ENCODE measurements around the gene NUP160.
"Not testable (repeated sequence)": the region's sequence is repeated elsewhere in the genome, so short reads cannot be mapped to it uniquely, and the experiment has no call there.

The NUP160 gene, protein sequence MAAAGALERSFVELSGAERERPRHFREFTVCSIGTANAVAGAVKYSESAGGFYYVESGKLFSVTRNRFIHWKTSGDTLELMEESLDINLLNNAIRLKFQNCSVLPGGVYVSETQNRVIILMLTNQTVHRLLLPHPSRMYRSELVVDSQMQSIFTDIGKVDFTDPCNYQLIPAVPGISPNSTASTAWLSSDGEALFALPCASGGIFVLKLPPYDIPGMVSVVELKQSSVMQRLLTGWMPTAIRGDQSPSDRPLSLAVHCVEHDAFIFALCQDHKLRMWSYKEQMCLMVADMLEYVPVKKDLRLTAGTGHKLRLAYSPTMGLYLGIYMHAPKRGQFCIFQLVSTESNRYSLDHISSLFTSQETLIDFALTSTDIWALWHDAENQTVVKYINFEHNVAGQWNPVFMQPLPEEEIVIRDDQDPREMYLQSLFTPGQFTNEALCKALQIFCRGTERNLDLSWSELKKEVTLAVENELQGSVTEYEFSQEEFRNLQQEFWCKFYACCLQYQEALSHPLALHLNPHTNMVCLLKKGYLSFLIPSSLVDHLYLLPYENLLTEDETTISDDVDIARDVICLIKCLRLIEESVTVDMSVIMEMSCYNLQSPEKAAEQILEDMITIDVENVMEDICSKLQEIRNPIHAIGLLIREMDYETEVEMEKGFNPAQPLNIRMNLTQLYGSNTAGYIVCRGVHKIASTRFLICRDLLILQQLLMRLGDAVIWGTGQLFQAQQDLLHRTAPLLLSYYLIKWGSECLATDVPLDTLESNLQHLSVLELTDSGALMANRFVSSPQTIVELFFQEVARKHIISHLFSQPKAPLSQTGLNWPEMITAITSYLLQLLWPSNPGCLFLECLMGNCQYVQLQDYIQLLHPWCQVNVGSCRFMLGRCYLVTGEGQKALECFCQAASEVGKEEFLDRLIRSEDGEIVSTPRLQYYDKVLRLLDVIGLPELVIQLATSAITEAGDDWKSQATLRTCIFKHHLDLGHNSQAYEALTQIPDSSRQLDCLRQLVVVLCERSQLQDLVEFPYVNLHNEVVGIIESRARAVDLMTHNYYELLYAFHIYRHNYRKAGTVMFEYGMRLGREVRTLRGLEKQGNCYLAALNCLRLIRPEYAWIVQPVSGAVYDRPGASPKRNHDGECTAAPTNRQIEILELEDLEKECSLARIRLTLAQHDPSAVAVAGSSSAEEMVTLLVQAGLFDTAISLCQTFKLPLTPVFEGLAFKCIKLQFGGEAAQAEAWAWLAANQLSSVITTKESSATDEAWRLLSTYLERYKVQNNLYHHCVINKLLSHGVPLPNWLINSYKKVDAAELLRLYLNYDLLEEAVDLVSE (N-terminal part only)

DNA sequence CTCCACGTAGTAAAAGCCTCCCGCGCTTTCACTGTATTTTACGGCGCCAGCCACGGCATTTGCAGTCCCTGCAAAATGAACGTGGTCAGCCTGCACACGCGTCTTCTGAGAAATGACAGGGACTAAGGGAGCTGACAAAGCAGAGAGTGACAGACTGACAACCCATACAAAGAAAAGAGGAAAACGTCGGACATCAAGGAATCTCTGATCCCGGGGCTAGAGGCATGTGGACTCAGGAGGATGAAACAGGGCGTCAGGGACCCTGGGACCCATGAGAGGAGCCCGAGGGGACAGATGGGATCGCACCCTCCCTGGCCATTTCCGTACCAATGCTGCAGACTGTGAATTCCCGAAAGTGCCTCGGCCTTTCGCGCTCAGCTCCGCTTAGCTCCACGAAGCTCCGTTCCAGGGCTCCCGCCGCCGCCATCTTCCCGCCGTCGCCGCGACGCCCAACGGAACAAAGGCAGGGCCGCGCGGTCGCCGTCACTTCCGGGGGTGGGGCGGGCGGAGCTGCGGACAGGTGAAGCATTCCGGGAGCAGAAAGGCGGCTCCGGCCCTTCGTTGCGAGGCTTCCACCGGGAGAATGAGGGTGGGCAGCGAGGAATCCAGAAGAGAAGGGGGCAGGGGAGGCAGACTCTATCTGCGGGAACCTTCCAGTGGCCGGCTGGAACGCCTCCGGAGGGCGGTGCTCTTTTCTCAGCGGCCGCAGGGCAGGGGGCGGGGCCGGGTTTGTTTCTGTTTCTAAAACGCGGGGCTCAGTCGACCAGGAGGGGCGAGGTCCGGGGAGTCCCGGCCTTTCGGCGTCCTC lies at the start of gene NUP160:
Gene NUP160, minus strand, starts transcription at position 459 of the 808 bp plus-strand sequence. Its CDS starts 32 bp downstream, at position 427.
- in situ Hi-C loops (cut with MboI; ENCODE audit: low sequenced_read_pairs), result no loop called here

DNA sequence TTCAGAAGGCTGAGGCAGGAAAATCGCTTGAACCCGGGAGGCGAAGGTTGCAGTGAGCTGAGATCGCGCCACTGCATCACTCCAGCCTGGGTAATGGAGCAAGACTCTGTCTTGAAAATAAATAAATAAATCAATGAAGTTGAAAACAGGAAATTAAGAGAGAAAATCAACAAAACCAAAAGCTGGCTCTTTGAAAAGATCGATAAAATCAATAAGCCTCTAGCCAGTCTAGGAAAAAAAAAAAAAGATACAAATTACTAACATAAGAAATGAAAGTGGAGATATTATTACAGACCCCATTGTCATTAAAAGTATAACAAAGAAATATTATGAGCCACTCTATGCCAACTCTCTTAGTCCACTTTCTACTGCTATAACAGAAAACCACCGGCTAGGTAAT lies 48.0 kb upstream of the NUP160 start:
- in situ Hi-C loops (cut with MboI; ENCODE audit: low sequenced_read_pairs), result no loop called here

GRCh38 chr11:47895035-47895434 lies 46.9 kb upstream of the NUP160 start:
- in situ Hi-C loops (cut with MboI; ENCODE audit: low sequenced_read_pairs), result no loop called here

- in situ Hi-C loops (cut with MboI; ENCODE audit: low sequenced_read_pairs), result not testable (repeated sequence)
Observed at GRCh38 chr11:47892546-47893276, 44.6 kb upstream of the NUP160 start.

GRCh38 chr11:47891886-47892285 lies 43.7 kb upstream of the NUP160 start:
- in situ Hi-C loops (cut with MboI; ENCODE audit: low sequenced_read_pairs), result no loop called here

DNA sequence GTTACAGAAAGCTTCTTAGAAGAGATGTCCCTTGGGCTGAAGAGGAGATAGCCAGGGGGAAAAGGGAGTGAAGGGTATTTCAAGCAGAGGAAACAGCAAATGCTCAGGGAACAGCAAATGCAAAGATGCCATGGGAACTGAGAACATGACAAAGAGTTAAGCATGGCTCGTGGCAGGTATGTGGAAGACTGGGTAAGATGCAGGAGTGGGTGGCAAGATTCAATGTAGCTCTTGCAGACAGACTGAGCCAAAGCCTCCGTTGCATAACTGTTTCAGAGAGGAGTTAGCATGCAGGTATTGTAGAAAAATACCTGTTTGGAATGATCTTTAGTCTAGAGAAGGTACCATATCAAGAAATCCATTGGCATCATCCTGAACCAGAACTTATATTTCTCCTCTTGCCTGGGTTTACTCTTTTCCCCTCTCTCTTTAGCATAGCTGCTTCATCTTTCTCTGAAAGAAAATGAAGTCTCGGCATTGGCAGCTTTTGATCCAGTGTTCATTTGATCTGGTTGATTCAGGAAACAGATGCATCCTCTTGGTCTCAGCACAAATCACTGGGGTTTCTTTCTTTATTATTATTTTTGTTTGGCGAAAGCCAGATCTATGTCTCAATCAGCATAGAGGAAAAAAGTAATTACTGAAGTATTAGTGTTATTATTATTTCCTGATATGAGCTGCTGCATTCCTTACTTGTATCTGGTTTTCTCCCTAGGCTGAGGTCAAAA lies 41.7 kb upstream of the NUP160 start:
- in situ Hi-C loops (cut with MboI; ENCODE audit: low sequenced_read_pairs), result no loop called here

DNA sequence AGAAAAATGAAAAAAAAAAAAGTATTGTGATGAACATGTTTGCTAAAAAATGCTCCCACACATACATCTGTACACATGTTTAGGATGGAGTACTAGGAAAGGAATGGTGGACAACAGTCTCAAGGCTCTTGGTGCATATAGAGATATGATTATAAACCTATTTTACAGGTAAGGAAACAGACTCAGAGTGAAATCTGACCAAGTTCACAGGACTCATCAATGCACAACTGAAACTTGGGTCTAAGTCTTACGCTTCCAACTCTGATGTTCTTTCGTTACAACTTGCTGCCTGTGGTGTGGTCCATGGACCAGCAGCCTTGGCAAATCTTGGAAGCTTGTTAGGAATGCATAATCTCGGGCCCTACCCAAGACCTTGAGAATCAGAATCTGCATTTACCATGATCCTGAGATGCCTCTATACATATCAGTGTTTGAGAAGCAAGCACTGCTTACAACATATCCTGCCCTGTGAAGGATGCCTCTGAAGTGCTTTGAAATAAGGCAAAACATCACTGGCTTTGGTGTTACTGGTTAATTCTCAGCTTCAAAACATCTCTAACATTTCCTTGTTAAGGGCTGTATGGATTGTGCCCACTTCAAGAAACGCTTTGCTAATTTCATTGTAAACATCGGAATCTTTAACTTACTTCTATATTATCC lies 39.9 kb upstream of the NUP160 start:
- in situ Hi-C loops (cut with MboI; ENCODE audit: low sequenced_read_pairs), result no loop called here

DNA sequence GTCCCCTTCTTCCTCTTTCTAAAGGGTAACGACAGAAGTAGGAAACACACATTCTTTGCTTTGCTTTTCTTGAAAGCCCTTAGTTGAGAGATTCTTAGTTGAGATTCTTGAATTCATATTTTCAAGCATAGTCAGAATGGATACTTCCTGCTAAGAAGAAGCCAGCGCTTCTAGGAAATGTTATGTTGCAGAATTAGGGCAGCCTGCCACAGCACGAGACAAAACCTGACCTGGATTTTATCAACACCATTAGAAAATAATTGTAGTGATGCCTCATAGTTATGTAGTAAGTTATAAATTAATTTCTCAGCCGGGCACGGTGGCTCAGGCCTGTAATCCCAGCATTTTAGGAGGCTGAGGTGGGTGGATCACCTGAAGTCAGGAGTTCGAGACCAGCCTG lies 37.9 kb upstream of the NUP160 start:
- in situ Hi-C loops (cut with MboI; ENCODE audit: low sequenced_read_pairs), result no loop called here

DNA sequence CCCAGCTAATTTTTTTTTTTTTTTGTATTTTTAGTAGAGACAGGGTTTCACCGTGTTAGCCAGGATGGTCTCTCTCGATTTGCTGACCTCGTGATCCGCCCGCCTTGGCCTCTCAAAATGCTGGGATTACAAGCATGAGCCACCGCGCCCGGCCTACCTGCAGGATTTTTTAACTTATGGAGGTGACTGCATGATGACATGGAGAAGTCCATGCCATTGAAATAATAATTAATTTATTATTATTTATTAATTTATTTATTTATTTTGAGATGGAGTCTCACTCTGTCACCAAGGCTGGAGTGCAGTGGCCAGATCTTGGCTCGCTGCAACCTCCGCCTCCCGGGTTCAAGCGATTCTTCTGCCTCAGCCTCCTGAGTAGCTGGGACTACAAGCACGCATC lies 34.3 kb upstream of the NUP160 start:
- in situ Hi-C loops (cut with MboI; ENCODE audit: low sequenced_read_pairs), result not testable (repeated sequence)

- in situ Hi-C loops (cut with MboI; ENCODE audit: low sequenced_read_pairs), result no loop called here
Observed at GRCh38 chr11:47881145-47881544, 33.0 kb upstream of the NUP160 start.

DNA sequence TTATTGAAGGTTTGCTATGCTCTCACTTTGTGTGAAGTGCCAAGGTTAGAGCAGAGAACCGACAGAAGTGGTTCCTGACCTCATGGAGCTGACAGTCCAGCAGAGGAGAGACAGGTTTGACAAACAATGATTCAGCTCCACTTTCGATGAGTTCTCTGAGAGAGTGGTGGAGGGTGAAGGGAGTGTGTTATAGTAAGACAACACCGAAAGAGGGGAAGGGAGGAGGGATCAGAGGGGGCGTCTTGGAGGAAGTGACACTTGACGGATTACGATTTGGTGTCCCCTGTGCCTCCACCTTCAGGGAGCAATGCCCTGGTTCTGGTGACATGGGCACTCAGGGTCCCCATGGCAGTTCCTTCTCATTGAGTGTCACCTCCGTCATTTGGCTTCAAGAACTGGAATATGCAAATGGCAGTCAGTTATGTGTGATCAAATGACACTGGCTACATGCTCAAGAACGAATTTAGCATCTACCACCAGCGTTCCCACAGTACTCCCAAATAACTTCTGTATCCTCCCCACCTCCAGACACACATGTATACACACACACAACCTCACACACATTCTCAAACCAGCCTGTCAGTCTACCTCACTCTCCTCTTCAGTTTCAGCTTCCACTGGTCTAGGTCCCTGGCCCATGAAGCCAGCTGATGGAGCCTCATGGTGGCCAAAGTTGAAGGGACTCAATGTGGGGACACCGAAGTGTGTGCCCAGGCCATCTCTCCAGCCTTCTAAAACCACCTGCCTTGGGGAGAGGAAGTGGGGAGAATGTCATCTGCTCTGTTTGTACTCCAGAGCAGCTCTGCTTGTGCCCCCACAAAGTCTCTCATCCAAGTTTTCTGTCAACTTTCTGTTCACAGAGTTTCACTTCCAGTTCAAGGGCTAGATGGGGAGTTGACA lies 31.4 kb upstream of the NUP160 start:
- in situ Hi-C loops (cut with MboI; ENCODE audit: low sequenced_read_pairs), result no loop called here

DNA sequence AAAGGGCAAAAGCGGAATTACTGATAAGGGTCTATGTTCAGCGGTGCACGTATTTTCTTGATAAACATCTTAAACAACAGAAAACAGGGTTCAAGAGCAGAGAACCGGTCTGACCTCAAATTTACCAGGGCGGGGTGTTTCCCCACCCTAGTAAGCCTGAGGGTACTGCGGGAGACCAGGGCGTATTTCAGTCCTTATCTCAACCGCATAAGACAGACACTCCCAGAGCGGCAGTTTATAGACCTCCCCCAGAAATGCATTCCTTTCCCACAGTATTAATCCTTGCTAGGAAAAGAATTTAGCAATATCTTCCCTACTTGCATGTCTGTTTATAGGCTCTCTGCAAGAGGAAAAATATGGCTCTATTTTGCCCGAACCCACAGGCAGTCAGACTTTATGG lies 27.7 kb upstream of the NUP160 start:
- in situ Hi-C loops (cut with MboI; ENCODE audit: low sequenced_read_pairs), result not testable (repeated sequence)

- in situ Hi-C loops (cut with MboI; ENCODE audit: low sequenced_read_pairs), result no loop called here
Observed at GRCh38 chr11:47870404-47870803, 22.3 kb upstream of the NUP160 start.

GRCh38 chr11:47869544-47870393 lies 21.6 kb upstream of the NUP160 start:
- in situ Hi-C loops (cut with MboI; ENCODE audit: low sequenced_read_pairs), result no loop called here

GRCh38 chr11:47867823-47868222 lies 19.7 kb upstream of the NUP160 start:
- in situ Hi-C loops (cut with MboI; ENCODE audit: low sequenced_read_pairs), result no loop called here

DNA sequence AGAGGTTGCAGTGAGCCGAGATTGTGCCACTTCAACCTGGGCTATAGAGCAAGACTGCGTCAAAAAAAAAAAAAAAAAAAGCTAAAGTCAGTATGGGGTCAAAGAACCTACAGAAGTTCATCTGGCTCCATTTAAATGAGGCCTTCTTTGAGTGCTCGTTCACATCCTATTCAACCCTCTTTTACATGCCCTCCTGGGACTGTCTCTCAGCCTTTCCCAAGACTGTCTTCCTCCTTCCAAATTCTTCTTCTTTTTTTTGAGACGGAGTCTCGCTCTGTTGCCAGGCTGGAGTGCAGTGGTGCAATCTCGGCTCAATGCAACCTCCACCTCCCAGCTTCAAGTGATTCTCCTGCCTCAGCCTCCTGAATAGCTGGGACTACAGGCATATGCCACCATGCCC lies 18.7 kb upstream of the NUP160 start:
- in situ Hi-C loops (cut with MboI; ENCODE audit: low sequenced_read_pairs), result not testable (repeated sequence)
